GM18526 (cell line): ENCODE measurements around the gene TPSD1.
"Not testable (repeated sequence)": the region's sequence is repeated elsewhere in the genome, so short reads cannot be mapped to it uniquely, and the experiment has no call there.

ENCODE experiments used
- POLR2A ChIP-seq: IDR thresholded peaks from 3 replicates; pipeline ENCODE4 v1.6.1; 2011; ENCODE audit not compliant: insufficient read length; ENCODE audit errors: extremely low read depth

Gene TPSD1

DNA sequence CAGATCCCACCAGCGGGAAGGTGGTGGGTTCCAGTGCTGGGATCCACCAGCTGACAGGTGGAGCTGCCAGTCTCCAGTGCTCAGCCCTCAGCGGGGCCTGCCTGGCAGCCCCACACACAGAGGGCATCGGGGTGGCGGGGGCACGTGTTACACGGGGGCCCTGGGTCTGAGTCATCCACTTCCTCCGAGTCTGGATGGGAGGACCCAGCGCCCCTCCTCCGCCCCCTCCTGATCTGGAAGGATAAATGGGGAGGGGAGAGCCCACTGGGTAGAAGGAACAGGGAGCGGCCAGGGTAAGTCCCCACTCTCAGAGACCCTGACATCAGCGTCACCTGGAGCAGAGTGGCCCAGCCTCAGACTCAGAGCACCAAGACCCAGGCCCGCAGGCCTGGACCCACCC lies 15.4 kb upstream of the TPSD1 start, which contains the start of gene TPSAB1:
TPSAB1 (plus strand) TSS at position 270 of the 400 bp plus-strand sequence. CDS start 234 bp downstream, outside the sequence.
- TF ChIP-seq POLR2A = not testable (repeated sequence)

DNA sequence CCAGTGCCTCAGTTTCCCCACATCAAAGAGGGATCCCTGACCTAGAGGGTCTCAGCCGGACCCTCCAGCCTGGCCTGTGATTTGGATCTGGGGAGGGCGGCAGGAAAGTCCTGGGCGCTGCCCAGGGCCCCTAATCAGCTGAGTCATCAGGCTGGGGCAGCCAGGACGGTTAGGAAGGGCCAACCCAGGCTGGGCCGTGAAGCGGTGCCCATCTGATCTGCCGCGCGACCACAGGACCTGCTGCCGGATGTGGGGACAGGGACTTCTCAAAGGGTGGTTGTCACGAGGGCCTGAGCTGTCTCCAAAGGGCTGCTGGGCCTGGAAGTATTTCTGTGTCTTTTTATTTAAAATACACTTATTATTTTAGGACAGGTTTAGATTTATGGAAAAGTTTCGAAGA lies 11.0 kb upstream of the TPSD1 start:
- no peak for TF ChIP-seq POLR2A

DNA sequence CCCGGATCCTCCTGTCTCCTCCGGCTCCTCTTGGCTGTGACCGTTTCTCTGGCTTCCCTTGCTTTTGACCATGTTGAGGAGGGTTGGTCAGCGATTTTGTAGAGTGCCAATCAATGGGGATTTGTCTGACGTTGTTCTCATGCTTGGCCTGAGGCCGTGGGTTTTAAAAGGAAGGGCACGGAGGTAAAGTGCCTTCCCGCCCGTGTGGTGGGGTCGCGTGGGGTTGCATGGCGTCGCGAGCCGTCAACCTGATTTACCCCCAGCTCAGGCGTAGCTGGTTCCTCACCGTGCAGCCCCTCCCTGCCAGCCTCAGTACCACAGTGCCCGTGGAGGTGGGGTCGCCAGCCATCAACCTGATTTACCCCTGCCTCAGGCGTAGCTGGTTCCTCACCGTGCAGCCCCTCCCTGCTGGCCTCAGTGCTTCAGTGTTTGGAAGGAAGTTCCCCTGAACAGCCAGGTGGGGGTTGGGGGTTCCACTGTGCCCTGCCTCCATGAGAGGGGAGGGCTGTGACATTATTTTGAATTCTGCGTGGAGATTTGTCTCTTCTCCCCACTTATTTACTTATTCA lies 10.3 kb upstream of the TPSD1 start:
- no peak for TF ChIP-seq POLR2A

DNA sequence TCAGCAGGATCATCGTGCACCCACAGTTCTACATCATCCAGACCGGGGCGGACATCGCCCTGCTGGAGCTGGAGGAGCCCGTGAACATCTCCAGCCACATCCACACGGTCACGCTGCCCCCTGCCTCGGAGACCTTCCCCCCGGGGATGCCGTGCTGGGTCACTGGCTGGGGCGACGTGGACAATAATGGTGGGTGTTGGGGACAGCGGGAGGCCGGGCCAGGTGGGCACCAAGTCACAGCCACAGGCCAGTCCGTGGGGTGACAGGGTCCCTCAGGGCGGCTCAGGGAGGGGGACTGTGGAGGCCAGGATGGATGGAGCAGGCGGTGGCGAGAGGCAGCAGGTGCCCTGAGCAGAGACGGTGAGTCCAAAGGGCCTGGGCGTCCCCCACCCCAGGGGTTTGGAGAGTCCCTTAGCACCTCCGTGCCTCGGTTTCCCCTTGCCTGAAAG lies 1.0 kb downstream of the TPSD1 start:
- TF ChIP-seq POLR2A = no peak

DNA sequence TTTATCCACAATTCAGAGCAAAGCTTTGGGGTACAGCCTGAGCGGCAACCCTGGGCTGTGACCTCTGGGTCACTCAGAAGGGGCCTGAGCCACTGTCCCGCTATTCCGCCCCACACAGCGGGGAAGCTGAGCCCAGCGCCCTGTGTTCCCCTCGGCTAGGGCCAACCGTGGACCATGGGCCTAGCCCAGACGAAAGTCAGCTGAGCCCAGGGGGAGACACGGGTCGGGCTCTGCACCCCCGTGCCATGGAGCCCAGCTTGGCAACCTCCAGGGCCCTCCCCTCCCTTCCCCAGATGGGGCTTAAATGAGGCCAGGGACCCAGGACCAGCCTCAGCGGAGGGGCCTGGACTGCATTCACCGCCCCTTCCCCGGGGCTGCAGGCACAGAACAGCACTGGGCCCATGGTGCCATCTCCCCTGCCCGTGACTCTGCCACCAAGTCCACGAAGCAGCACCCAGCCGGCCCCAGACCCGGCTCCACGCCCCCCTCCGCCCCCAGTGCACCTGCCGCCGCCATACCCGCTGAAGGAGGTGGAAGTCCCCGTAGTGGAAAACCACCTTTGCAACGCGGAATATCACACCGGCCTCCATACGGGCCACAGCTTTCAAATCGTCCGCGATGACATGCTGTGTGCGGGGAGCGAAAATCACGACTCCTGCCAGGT lies 1.8 kb downstream of the TPSD1 start:
- no peak for TF ChIP-seq POLR2A

DNA sequence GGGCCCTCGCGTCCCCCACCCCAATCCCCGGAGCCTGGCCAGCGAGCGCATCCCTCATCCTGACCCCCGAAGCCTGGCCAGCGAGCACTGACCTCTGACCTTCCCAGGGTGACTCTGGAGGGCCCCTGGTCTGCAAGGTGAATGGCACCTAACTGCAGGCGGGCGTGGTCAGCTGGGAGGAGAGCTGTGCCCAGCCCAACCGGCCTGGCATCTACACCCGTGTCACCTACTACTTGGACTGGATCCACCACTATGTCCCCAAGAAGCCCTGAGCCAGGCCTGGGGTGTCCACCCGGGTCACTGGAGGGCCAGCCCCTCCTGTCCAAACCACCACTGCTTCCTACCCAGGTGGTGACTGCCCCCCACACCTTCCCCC lies 2.3 kb downstream of the TPSD1 start:
- no peak for TF ChIP-seq POLR2A

DNA sequence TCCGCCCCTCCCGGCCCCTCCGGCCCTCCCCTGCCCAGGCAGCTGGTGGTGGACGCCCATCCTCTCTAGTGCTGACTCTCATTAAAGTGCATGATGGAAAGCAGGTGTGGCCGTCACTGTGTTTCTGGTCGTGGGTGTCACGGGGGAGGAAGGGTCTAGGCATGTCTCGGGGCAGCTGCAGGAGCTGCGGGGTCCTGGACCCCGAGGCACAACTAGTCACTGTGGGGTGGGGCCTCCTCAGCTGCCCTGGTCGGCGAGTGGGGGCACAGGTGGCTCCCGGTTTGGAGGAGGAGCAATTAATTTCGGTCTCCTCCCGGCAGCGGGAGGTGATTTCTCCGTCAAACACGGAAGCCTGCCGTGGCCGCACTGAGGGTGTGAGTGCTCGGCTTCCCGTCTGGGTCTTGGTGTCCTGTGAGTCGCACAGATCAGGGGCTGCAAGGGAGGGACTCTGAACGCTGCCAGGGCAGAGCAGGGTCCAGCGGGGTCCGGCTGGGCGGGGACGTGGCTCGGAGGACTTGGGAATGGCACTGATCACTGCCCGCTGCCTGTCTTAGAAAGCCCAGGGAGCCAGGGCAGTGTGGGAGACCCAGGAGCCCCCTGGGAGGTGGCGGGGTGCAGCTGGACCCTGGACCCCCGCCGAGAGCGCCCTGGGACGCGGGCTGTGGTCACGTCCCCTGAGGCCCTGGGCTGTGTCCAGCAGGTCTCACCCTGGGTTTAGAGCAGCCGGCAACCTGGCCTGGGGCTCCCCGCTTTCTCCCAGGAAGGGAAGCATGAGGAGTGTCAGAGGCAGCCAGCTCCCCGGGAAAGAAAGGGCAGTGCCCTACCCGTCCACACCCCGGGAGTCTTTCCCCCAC lies 3.3 kb downstream of the TPSD1 start:
- TF ChIP-seq POLR2A = no peak

DNA sequence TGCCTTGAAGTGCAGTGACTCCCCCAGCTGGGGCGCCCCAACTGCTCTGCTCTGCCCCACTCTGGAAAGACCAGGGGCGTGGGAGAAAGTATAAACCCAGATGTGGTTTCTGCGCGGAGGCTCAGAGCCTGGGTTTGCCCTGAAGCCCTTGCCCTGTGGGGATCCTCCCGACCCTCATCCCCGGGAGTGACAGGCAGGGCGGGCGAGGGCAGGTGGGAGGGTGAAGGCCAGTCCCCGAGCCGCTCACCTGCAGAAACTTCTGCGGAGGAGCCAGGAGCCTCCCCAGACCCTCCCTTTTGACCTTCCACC lies 3.8 kb downstream of the TPSD1 start:
- TF ChIP-seq POLR2A = no peak

DNA sequence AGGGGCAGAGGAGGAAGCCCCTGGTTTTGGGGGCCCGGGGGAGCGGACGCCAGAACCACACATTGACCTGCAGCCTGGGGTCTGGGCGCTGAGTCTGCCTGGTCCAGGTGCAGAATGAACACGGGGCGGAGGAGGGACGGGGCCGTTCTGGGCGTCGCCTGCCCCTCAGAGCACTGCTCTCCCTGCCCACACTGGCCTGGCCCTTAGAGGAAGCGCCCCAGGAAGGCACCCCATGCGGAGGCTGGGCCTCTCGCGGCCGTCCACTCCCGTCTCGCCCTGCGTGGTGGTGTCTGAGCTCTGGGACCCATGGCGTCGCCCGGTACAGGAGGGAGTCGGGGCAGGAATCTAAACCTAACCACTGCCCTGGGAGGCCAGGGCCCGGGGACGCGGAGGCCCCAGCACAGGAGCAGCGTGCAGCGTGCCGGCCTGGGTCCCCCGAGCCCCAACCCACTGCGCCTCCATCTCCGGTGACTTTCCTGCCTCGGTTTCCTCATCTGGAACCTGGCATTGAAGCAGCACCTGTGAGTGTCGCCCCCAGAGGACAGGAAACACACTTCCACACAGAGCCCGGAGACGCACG lies 4.3 kb downstream of the TPSD1 start:
- no peak for TF ChIP-seq POLR2A

DNA sequence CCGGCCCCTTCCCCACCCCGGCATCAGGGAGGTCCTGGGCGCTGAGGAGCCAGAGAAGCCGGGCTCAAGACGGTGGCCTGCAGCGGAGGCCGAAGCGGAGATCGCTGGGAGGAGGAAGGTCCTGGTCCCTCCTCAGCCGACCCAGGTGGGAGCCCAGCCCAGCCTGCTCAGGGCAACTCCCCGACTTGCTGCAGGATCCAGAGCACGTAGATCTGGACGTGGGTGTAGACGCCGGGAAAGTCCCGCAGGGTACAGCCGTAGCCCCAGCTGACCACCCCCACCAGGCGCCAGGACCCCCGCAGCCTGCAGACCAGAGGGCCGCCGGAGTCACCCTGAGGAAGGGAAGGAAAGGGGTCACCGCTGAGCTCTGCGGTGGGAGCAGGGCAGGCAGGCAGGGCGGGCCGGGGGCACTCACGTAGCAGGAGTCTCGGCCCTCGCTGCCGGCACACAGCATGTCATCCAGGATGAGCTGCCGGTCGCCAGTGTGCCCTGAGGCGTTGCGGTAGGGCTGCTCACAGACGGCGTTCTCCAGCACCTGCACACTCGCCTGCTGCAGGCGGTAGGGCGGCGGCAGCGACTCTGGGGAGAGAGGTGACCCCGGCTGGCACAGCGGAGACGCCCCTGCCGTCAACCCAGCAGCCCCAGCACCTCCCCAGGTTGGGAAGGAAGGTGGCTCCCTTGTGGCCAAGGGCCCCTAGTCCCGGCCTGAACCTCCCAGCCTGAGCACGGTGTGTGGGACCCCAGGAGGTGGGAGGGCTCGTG lies 5.4 kb downstream of the TPSD1 start:
- TF ChIP-seq POLR2A = no peak

DNA sequence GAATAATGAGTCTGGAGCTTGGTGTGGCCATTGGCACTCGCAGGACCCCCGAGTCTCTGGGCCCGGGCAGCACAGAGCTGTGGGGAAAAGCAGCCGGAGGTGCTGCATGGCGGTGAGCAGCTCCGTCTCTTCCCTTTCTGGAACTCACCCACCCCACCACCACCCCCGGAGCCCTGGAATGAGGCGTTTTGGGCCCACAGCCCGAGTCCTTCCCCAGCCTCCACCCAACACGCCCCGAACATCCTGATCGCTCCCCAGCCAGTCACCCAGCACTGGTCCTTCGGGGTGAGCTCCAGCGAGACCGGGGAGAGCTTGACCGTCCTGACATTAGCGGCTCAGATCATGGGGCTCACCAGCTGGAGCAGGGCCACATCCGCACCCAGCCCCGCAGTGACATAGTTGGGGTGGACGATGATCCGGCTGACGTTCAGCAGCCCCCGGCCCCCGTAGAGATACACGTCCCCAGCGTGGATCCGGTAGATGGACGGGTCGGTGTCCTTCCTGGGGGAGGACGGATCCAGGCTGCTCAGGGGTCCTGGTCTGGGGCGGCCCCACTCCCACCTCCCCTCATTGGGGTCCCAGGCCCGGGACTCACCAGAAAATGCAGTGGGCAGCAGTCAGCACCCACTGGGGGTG lies 6.5 kb downstream of the TPSD1 start:
- TF ChIP-seq POLR2A = no peak

DNA sequence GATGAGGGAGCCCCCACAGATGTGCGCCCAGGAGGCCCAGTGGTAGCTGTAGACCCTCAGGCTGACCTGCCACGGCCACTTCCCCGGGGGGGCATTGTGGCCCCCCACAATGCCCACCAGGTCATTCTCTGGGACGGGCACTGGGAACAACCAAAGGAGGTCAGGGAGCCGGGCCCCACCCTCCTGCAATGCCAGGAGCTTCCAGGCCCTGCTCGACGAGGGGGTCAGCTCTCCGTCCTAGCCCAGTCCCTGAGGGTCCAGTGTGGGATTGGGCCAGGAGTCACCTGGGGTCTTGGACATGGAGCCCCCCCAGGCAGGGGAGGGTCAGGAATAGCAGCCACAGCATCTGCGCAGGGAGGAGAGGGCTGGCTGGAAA lies 7.0 kb downstream of the TPSD1 start:
- TF ChIP-seq POLR2A = no peak

DNA sequence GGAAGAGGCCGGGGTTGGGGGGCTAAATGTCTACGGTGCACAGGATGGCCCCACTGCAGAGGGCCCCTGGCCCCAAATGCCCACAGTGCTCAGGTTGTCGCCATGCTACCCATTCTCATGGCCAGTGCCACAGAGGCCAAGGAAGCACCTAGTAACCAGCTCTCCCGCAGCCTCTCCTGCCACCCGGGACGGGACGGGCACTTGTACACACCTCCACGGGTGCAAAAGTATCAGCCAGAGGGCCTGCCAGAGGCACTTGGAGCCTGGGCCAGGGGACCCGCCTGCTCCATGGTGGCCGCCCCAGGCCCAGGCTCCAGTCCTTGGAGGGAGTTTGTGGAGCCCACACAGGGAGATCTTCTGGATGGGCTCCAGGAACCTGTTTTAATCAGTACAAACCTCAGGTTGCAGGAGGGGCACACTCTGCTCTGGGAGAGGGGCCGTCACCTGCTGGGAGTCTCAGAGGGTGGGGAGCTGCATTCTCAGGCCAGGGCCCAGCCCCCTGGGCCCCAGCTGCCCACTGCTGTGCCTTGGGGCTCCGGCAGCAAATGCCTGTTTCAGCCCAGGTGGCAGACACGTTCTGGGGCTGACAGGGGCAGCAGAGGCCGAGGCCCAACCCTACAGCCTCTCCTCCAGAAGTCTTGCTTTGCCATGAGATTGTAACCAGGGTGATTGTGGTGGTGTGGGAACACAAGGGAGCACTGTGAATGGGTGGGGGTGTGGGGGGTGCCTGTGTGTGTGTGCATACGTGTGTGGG lies 7.9 kb downstream of the TPSD1 start:
- TF ChIP-seq POLR2A = no peak
